BLaER1 (cell line): ENCODE data around the gene NUFIP1.
"Not testable (repeated sequence)": the region's sequence is repeated elsewhere in the genome, so short reads cannot be mapped to it uniquely, and the experiment has no call there.

Experiments
- H3K27ac ChIP-seq: shearing (Covaris generic); formaldehyde crosslinking; 2 replicates; pipeline ENCODE4 v1.8.1; 2022
- H3K27me3 ChIP-seq: shearing (Covaris generic); formaldehyde crosslinking; 2 replicates; pipeline ENCODE4 v1.8.1; 2022
- H3K36me3 ChIP-seq: shearing (Covaris generic); formaldehyde crosslinking; 2 replicates; pipeline ENCODE4 v1.8.1; 2022
- H3K4me1 ChIP-seq: shearing (Covaris generic); formaldehyde crosslinking; 2 replicates; pipeline ENCODE4 v1.8.1; 2022
- H3K4me2 ChIP-seq: shearing (Covaris generic); formaldehyde crosslinking; 2 replicates; pipeline ENCODE4 v1.8.1; 2022
- H3K4me3 ChIP-seq: shearing (Covaris generic); formaldehyde crosslinking; 2 replicates; pipeline ENCODE4 v1.8.1; 2022
- H3K9ac ChIP-seq: shearing (Covaris generic); formaldehyde crosslinking; 2 replicates; pipeline ENCODE4 v1.8.1; 2022
- H3K9me3 ChIP-seq: shearing (Covaris generic); formaldehyde crosslinking; 2 replicates; pipeline ENCODE4 v1.8.1; 2022
- H4K20me1 ChIP-seq: shearing (Covaris generic); formaldehyde crosslinking; 2 replicates; pipeline ENCODE4 v1.8.1; 2022
- Cebpa-rat ChIP-seq: shearing (Covaris generic); IDR thresholded peaks from 2 replicates; pipeline ENCODE4 v1.8.1; 2022

The NUFIP1 gene

GRCh38 chr13:44989071-44989889, at the start of gene NUFIP1, which contains the start of gene GPALPP1:
NUFIP1 (minus strand) TSS chr13:44989471; CDS start chr13:44989436, 35 bp downstream.
GPALPP1 (plus strand) TSS chr13:44989538; CDS start chr13:44989655, 117 bp downstream.
- Histone ChIP-seq H3K4me3 (peak within 1 kb of the TSS; percentile 84), H3K4me2 (peak within 1 kb of the TSS; percentile 96), H3K4me1 (peaks cover 40% of the 10 kb centered on the region), H3K9ac (peak within 1 kb of the TSS; percentile 90), H3K9me3 (no peaks in the 10 kb centered on the region), H4K20me1 (peaks cover 52% of the 10 kb centered on the region), H3K27me3 (no peaks in the 10 kb centered on the region), H3K27ac (peak within 1 kb of the TSS; percentile 84), H3K36me3 (peaks cover 27% of the 10 kb centered on the region)
- TF ChIP-seq Cebpa-rat = no peak

- TF ChIP-seq Cebpa-rat = no peak
- Histone ChIP-seq H3K4me1 (no peaks in the 10 kb centered on the region), H3K9me3 (no peaks in the 10 kb centered on the region), H3K9ac (no peak overlapping the region), H3K4me2 (no peak overlapping the region), H3K36me3 (peaks cover 19% of the 10 kb centered on the region), H3K4me3 (no peak overlapping the region), H3K27me3 (no peaks in the 10 kb centered on the region), H4K20me1 (no peaks in the 10 kb centered on the region), H3K27ac (no peak overlapping the region)
Observed at GRCh38 chr13:45036206-45036605, 46.9 kb upstream of the NUFIP1 start.

GRCh38 chr13:45034342-45034741, 45.1 kb upstream of the NUFIP1 start:
- no peak overlapping the region for H3K27ac ChIP-seq
- no peak overlapping the region for H3K4me3 ChIP-seq
- H3K36me3 ChIP-seq = peaks cover 27% of the 10 kb centered on the region
- TF ChIP-seq Cebpa-rat = no peak
- no peaks in the 10 kb centered on the region for H3K4me1 ChIP-seq
- no peak overlapping the region for H3K4me2 ChIP-seq
- H3K9ac ChIP-seq = no peak overlapping the region
- H4K20me1 ChIP-seq = no peaks in the 10 kb centered on the region
- H3K27me3 ChIP-seq = no peaks in the 10 kb centered on the region
- no peaks in the 10 kb centered on the region for H3K9me3 ChIP-seq

GRCh38 chr13:45024847-45025246, 35.6 kb upstream of the NUFIP1 start:
- no peak overlapping the region for H3K9ac ChIP-seq
- no peak overlapping the region for H3K4me2 ChIP-seq
- no peaks in the 10 kb centered on the region for H3K9me3 ChIP-seq
- no peaks in the 10 kb centered on the region for H3K27me3 ChIP-seq
- H3K27ac ChIP-seq = no peak overlapping the region
- no peaks in the 10 kb centered on the region for H3K4me1 ChIP-seq
- no peaks in the 10 kb centered on the region for H4K20me1 ChIP-seq
- TF ChIP-seq Cebpa-rat = no peak
- H3K4me3 ChIP-seq = no peak overlapping the region
- H3K36me3 ChIP-seq = peaks cover 63% of the 10 kb centered on the region

- H3K27ac ChIP-seq = no peak overlapping the region
- H3K4me1 ChIP-seq = no peaks in the 10 kb centered on the region
- no peaks in the 10 kb centered on the region for H3K9me3 ChIP-seq
- H3K4me2 ChIP-seq = no peak overlapping the region
- no peaks in the 10 kb centered on the region for H4K20me1 ChIP-seq
- no peak overlapping the region for H3K4me3 ChIP-seq
- H3K27me3 ChIP-seq = no peaks in the 10 kb centered on the region
- TF ChIP-seq Cebpa-rat = no peak
- H3K36me3 ChIP-seq = peaks cover 68% of the 10 kb centered on the region
- H3K9ac ChIP-seq = no peak overlapping the region
Observed at GRCh38 chr13:45021250-45021649, 32.0 kb upstream of the NUFIP1 start.

GRCh38 chr13:45019981-45020380, 30.7 kb upstream of the NUFIP1 start:
- not testable (repeated sequence) for H3K27me3 ChIP-seq, H3K9me3 ChIP-seq, H3K4me3 ChIP-seq, H3K4me1 ChIP-seq, H3K4me2 ChIP-seq, H4K20me1 ChIP-seq, H3K9ac ChIP-seq, H3K27ac ChIP-seq
- peaks cover 72% of the 10 kb centered on the region for H3K36me3 ChIP-seq

- Histone ChIP-seq H3K4me3 (no peak overlapping the region), H4K20me1 (no peaks in the 10 kb centered on the region), H3K27me3 (no peaks in the 10 kb centered on the region), H3K4me2 (no peak overlapping the region), H3K9me3 (no peaks in the 10 kb centered on the region), H3K4me1 (0 out of 2 replicates have a peak, but pooled peaks cover 9% of the 10 kb centered on the region), H3K36me3 (peaks cover 74% of the 10 kb centered on the region), H3K9ac (no peak overlapping the region), H3K27ac (no peak overlapping the region)
- TF ChIP-seq Cebpa-rat = no peak
Observed at GRCh38 chr13:45016792-45017425, 27.6 kb upstream of the NUFIP1 start.

- TF ChIP-seq Cebpa-rat = no peak
- Histone ChIP-seq H3K9ac (no peak overlapping the region), H3K9me3 (no peaks in the 10 kb centered on the region), H3K27ac (no peak overlapping the region), H3K4me2 (no peak overlapping the region), H3K36me3 (peaks cover 77% of the 10 kb centered on the region), H3K27me3 (no peaks in the 10 kb centered on the region), H4K20me1 (no peaks in the 10 kb centered on the region), H3K4me1 (0 out of 2 replicates have a peak, but pooled peaks cover 9% of the 10 kb centered on the region), H3K4me3 (no peak overlapping the region)
Observed at GRCh38 chr13:45015300-45015699, 26.0 kb upstream of the NUFIP1 start.

GRCh38 chr13:45011198-45011597, 21.9 kb upstream of the NUFIP1 start:
- H4K20me1 ChIP-seq = peaks cover 4% of the 10 kb centered on the region; the same call in 1 of the 2 replicates
- H3K9ac ChIP-seq = no peak overlapping the region
- peaks cover 80% of the 10 kb centered on the region for H3K36me3 ChIP-seq
- H3K4me2 ChIP-seq = no peak overlapping the region
- no peak overlapping the region for H3K27ac ChIP-seq
- H3K4me1 ChIP-seq = 0 out of 2 replicates have a peak, but pooled peaks cover 9% of the 10 kb centered on the region
- TF ChIP-seq Cebpa-rat = peak; percentile 72
- no peaks in the 10 kb centered on the region for H3K27me3 ChIP-seq
- H3K4me3 ChIP-seq = no peak overlapping the region
- no peaks in the 10 kb centered on the region for H3K9me3 ChIP-seq

- TF ChIP-seq Cebpa-rat = no peak
- no peak overlapping the region for H3K4me2 ChIP-seq
- H4K20me1 ChIP-seq = peaks cover 4% of the 10 kb centered on the region; the same call in 1 of the 2 replicates
- H3K9ac ChIP-seq = no peak overlapping the region
- H3K27me3 ChIP-seq = no peaks in the 10 kb centered on the region
- H3K36me3 ChIP-seq = peaks cover 89% of the 10 kb centered on the region
- H3K4me1 ChIP-seq = no peaks in the 10 kb centered on the region
- no peak overlapping the region for H3K27ac ChIP-seq
- no peaks in the 10 kb centered on the region for H3K9me3 ChIP-seq
- no peak overlapping the region for H3K4me3 ChIP-seq
Observed at GRCh38 chr13:45007823-45008222, 18.6 kb upstream of the NUFIP1 start.
